DND-41 (cell line): Measurements from ENCODE around the gene ECSIT.

Experiments used
- ATAC-seq: fragments of 200-7000 bp; cut with Tn5 transposase; 3 replicates; pipeline ENCODE4 v1.9.1; 2021; ENCODE audit warnings: low read depth; ENCODE audit not compliant: insufficient read depth
- DNase-seq: peaks from one replicate; pipeline ENCODE4 v3.0.0-alpha.2; 2020
- H2AFZ ChIP-seq: 2 replicates; pipeline ENCODE4 v1.6.0; 2012; ENCODE audit warnings: low read depth, low read length
- H3K27ac ChIP-seq: 2 replicates; pipeline ENCODE4 v1.5.1; 2012; ENCODE audit warnings: low read length, inconsistent platforms
- H3K27me3 ChIP-seq: fragments of 200-600 bp; sonication (generic); 2 replicates; pipeline ENCODE4 v1.6.0; 2012; ENCODE audit warnings: low read length, mild to moderate bottlenecking, inconsistent platforms; ENCODE audit not compliant: insufficient read depth, poor library complexity
- H3K36me3 ChIP-seq: 2 replicates; pipeline ENCODE4 v1.5.1; 2012; ENCODE audit warnings: low read length, inconsistent platforms; ENCODE audit not compliant: insufficient read depth
- H3K4me1 ChIP-seq: 2 replicates; pipeline ENCODE4 v1.5.1; 2012; ENCODE audit warnings: mild to moderate bottlenecking, low read length; ENCODE audit not compliant: insufficient read depth
- H3K4me2 ChIP-seq: 2 replicates; pipeline ENCODE4 v1.6.0; 2012; ENCODE audit warnings: mild to moderate bottlenecking, moderate library complexity, low read length, inconsistent platforms; ENCODE audit not compliant: insufficient read depth
- H3K4me3 ChIP-seq, 2 experiments: fragments of 200-600 bp in 1 of 2; shearing (Covaris generic) in 1 of 2; 2 replicates each; pipeline ENCODE4 v1.5.1; 2012 to 2016; ENCODE audit warnings: inconsistent platforms in 2 of 2, low read length in 2 of 2, mild to moderate bottlenecking in 2 of 2, low read depth in 1 of 2, moderate library complexity in 1 of 2
- H3K79me2 ChIP-seq: 2 replicates; pipeline ENCODE4 v1.6.0; 2012; ENCODE audit warnings: low read length, inconsistent platforms; ENCODE audit not compliant: insufficient read depth
- H3K9ac ChIP-seq: 2 replicates; pipeline ENCODE4 v1.6.0; 2012; ENCODE audit warnings: low read depth, mild to moderate bottlenecking, inconsistent platforms, low read length, moderate library complexity
- H3K9me3 ChIP-seq: 2 replicates; pipeline ENCODE4 v1.5.1; 2012; ENCODE audit warnings: low read length, moderate library complexity, mild to moderate bottlenecking, inconsistent platforms; ENCODE audit not compliant: insufficient read depth, severe bottlenecking
- H4K20me1 ChIP-seq: 2 replicates; pipeline ENCODE4 v1.6.0; 2012; ENCODE audit warnings: low read length; ENCODE audit not compliant: insufficient read depth
- CTCF ChIP-seq: IDR thresholded peaks from 2 replicates; pipeline ENCODE4 v1.5.1; 2012; ENCODE audit warnings: borderline replicate concordance, low read length, moderate library complexity, mild to moderate bottlenecking; ENCODE audit not compliant: poor library complexity, severe bottlenecking; ENCODE audit errors: extremely low read depth
- EZH2 ChIP-seq: IDR thresholded peaks from 3 replicates; pipeline ENCODE4 v1.6.1; 2012; ENCODE audit warnings: borderline replicate concordance, low read depth, mild to moderate bottlenecking, moderate library complexity, low read length, inconsistent platforms; ENCODE audit not compliant: severe bottlenecking

The ECSIT gene

GRCh38 chr19:11483366-11484111, 45.4 kb downstream of the ECSIT start:
- Histone ChIP-seq H3K27ac (no peak overlapping the region), H3K27me3 (no peaks in the 10 kb centered on the region), H3K9ac (no peak overlapping the region), H2AFZ (no peak overlapping the region), H3K9me3 (no peaks in the 10 kb centered on the region), H3K4me3 (no peak overlapping the region), H4K20me1 (no peaks in the 10 kb centered on the region; the same call in 1 of the 2 replicates), H3K36me3 (peaks cover 21% of the 10 kb centered on the region), H3K4me2 (no peak overlapping the region), H3K79me2 (no peaks in the 10 kb centered on the region), H3K4me1 (no peaks in the 10 kb centered on the region)
- TF ChIP-seq EZH2 = no peak
- TF ChIP-seq CTCF = no peak
- ATAC-seq (no peak), DNase-seq (no peak)

- peaks cover 19% of the 10 kb centered on the region for H3K36me3 ChIP-seq
- ATAC-seq (no peak), DNase-seq (no peak)
- H3K79me2 ChIP-seq = no peaks in the 10 kb centered on the region
- TF ChIP-seq EZH2 (no peak), CTCF (no peak)
- no peaks in the 10 kb centered on the region; the same call in 1 of the 2 replicates for H4K20me1 ChIP-seq
- H3K27ac ChIP-seq = no peak overlapping the region
- no peaks in the 10 kb centered on the region for H3K9me3 ChIP-seq
- H3K4me3 ChIP-seq = no peak overlapping the region
- H3K4me2 ChIP-seq = no peak overlapping the region
- no peaks in the 10 kb centered on the region for H3K4me1 ChIP-seq
- H3K27me3 ChIP-seq = no peaks in the 10 kb centered on the region
- H2AFZ ChIP-seq = no peak overlapping the region
- H3K9ac ChIP-seq = no peak overlapping the region
Observed at GRCh38 chr19:11482384-11483050, 46.4 kb downstream of the ECSIT start.

- no peak for DNase-seq
- no peaks in the 10 kb centered on the region for H3K79me2 ChIP-seq
- H3K36me3 ChIP-seq = peaks cover 13% of the 10 kb centered on the region
- no peak for TF ChIP-seq CTCF
- no peak for TF ChIP-seq EZH2
- no peak overlapping the region for H3K9ac ChIP-seq
- ATAC-seq = no peak
- no peak overlapping the region for H3K4me3 ChIP-seq
- H3K27ac ChIP-seq = no peak overlapping the region
- H3K4me1 ChIP-seq = no peaks in the 10 kb centered on the region
- no peaks in the 10 kb centered on the region; the same call in 1 of the 2 replicates for H4K20me1 ChIP-seq
- no peak overlapping the region for H3K4me2 ChIP-seq
- no peaks in the 10 kb centered on the region for H3K9me3 ChIP-seq
- H2AFZ ChIP-seq = no peak overlapping the region
- H3K27me3 ChIP-seq = no peaks in the 10 kb centered on the region
Observed at GRCh38 chr19:11481534-11482383, 47.2 kb downstream of the ECSIT start.
